Loucy (cell line): ENCODE measurements around the gene CTSL.

Experiments
- H2AFZ ChIP-seq: fragments of 200-600 bp; sonication (generic); 2 replicates; pipeline ENCODE4 v1.6.0; 2016; ENCODE audit warnings: antibody characterized with exemption, mild to moderate bottlenecking, low read length, moderate library complexity
- H3F3A ChIP-seq: fragments of 200-600 bp; 2 replicates; pipeline ENCODE4 v1.6.0; 2016; ENCODE audit warnings: antibody characterized with exemption, low read depth, mild to moderate bottlenecking
- H3K27me3 ChIP-seq: fragments of 200-600 bp; sonication (generic); 2 replicates; pipeline ENCODE4 v1.6.1; 2014; ENCODE audit warnings: low read length, mild to moderate bottlenecking; ENCODE audit not compliant: insufficient read depth, poor library complexity, severe bottlenecking
- H3K36me3 ChIP-seq: fragments of 200-600 bp; sonication (generic); 2 replicates; pipeline ENCODE4 v1.6.1; 2016; ENCODE audit warnings: low read length; ENCODE audit not compliant: insufficient read depth
- H3K4me1 ChIP-seq: fragments of 200-600 bp; sonication (generic); 2 replicates; pipeline ENCODE4 v1.5.1; 2014; ENCODE audit warnings: low read length, mild to moderate bottlenecking; ENCODE audit not compliant: insufficient read depth, poor library complexity, severe bottlenecking
- H3K4me2 ChIP-seq: fragments of 200-600 bp; sonication (generic); 2 replicates; pipeline ENCODE4 v1.6.0; 2014; ENCODE audit warnings: antibody characterized with exemption, low read length, low read depth, mild to moderate bottlenecking; ENCODE audit not compliant: poor library complexity, severe bottlenecking
- H3K4me3 ChIP-seq: fragments of 200-600 bp; sonication (generic); 2 replicates; pipeline ENCODE4 v1.5.1; 2014; ENCODE audit warnings: low read length, mild to moderate bottlenecking, mixed read lengths; ENCODE audit not compliant: poor library complexity, severe bottlenecking
- H3K79me2 ChIP-seq: fragments of 200-600 bp; sonication (generic); 2 replicates; pipeline ENCODE4 v1.6.1; 2014; ENCODE audit warnings: low read length; ENCODE audit not compliant: insufficient read depth
- H3K9ac ChIP-seq: fragments of 200-600 bp; sonication (generic); 2 replicates; pipeline ENCODE4 v1.6.0; 2014; ENCODE audit warnings: mild to moderate bottlenecking, low read depth, low read length, moderate library complexity; ENCODE audit not compliant: poor library complexity, severe bottlenecking
- H3K9me2 ChIP-seq: fragments of 200-600 bp; sonication (generic); replicated peaks from 2 replicates; pipeline ENCODE4 v1.6.1; 2016; ENCODE audit warnings: low read depth, low read length, mixed read lengths
- H3K9me3 ChIP-seq: fragments of 200-600 bp; sonication (generic); 2 replicates; pipeline ENCODE4 v1.6.1; 2014; ENCODE audit warnings: mild to moderate bottlenecking, antibody characterized with exemption, low read length, low read depth; ENCODE audit not compliant: insufficient read depth
- H4K20me1 ChIP-seq: fragments of 200-600 bp; sonication (generic); 2 replicates; pipeline ENCODE4 v1.6.0; 2014; ENCODE audit warnings: antibody characterized with exemption, low read length, mild to moderate bottlenecking; ENCODE audit not compliant: insufficient read depth, poor library complexity, severe bottlenecking
- CTCF ChIP-seq: fragments of 200-600 bp; sonication (generic); conservative IDR thresholded peaks from 2 replicates; pipeline ENCODE4 v1.5.1; 2014; ENCODE audit warnings: mild to moderate bottlenecking, antibody characterized with exemption, low read length
- EZH2phosphoT487 ChIP-seq: fragments of 200-600 bp; IDR thresholded peaks from 2 replicates; pipeline ENCODE4 v1.6.1; 2018; ENCODE audit warnings: antibody characterized with exemption, mild to moderate bottlenecking, moderate library complexity, borderline replicate concordance

The CTSL gene

GRCh38 chr9:87725356-87725899 is 491 bp upstream of the CTSL start:
- H3K4me3 ChIP-seq: no peak overlapping the region
- no peaks in the 10 kb centered on the region for H3K79me2 ChIP-seq
- TF ChIP-seq EZH2phosphoT487 (no peak), CTCF (no peak)
- no peaks in the 10 kb centered on the region for H3K4me1 ChIP-seq
- no peaks in the 10 kb centered on the region for H3K36me3 ChIP-seq
- H3K4me2 ChIP-seq: no peak overlapping the region
- no peak overlapping the region for H3K9ac ChIP-seq
- H3K9me3 ChIP-seq: 0 out of 2 replicates have a peak, but pooled peaks cover 3% of the 10 kb centered on the region
- no peaks in the 10 kb centered on the region for H3K9me2 ChIP-seq
- H3K27me3 ChIP-seq: no peaks in the 10 kb centered on the region
- no peaks in the 10 kb centered on the region for H3F3A ChIP-seq
- no peaks in the 10 kb centered on the region for H4K20me1 ChIP-seq
- H2AFZ ChIP-seq: no peak overlapping the region

GRCh38 chr9:87729246-87729645 is 3.3 kb downstream of the CTSL start:
- Histone ChIP-seq H3K4me1 (no peaks in the 10 kb centered on the region), H2AFZ (no peak overlapping the region), H3K4me2 (no peak overlapping the region), H3K79me2 (no peaks in the 10 kb centered on the region), H3K36me3 (no peaks in the 10 kb centered on the region), H4K20me1 (no peaks in the 10 kb centered on the region), H3F3A (no peaks in the 10 kb centered on the region), H3K9ac (no peak overlapping the region), H3K9me2 (no peaks in the 10 kb centered on the region), H3K27me3 (no peaks in the 10 kb centered on the region), H3K4me3 (no peak overlapping the region), H3K9me3 (0 out of 2 replicates have a peak, but pooled peaks cover 3% of the 10 kb centered on the region)
- no peak for TF ChIP-seq CTCF
- TF ChIP-seq EZH2phosphoT487: no peak

DNA sequence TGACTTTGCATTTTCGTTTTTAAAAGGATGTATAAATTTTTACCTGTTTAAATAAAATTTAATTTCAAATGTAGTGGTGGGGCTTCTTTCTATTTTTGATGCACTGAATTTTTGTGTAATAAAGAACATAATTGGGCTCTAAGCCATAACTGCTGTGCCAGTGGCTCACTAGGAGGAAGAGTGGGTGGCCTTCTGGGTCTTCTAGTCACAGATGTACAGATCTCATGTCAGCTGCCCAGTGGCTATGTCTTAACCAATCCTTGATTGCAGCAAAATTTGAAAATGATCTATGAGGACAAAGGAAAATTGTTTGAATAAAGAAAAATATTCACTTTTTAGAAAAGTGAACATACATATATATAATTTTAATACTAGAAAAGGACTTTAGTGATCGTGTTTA is 5.4 kb downstream of the CTSL start:
- no peak overlapping the region for H3K4me3 ChIP-seq
- no peaks in the 10 kb centered on the region for H3K9me2 ChIP-seq
- no peaks in the 10 kb centered on the region for H3K27me3 ChIP-seq
- H3K9me3 ChIP-seq: no peaks in the 10 kb centered on the region
- H2AFZ ChIP-seq: no peak overlapping the region
- H3K9ac ChIP-seq: no peak overlapping the region
- no peaks in the 10 kb centered on the region for H4K20me1 ChIP-seq
- TF ChIP-seq EZH2phosphoT487: no peak
- no peak for TF ChIP-seq CTCF
- H3K79me2 ChIP-seq: no peaks in the 10 kb centered on the region
- H3K4me2 ChIP-seq: no peak overlapping the region
- H3K36me3 ChIP-seq: no peaks in the 10 kb centered on the region
- H3K4me1 ChIP-seq: no peaks in the 10 kb centered on the region
- no peaks in the 10 kb centered on the region for H3F3A ChIP-seq
